ENCODE results near the gene STK32B.
"Not testable (repeated sequence)": the region's sequence is repeated elsewhere in the genome, so short reads cannot be mapped to it uniquely, and the experiment has no call there.

The STK32B gene

GRCh38 chr4:5051278-5052203 lies at the start of gene STK32B:
STK32B (plus strand) TSS chr4:5051480.
- peak; percentile 76 to 84 (median 77) for DNase-seq

GRCh38 chr4:5001641-5002040 lies 49.6 kb upstream of the STK32B start:
- DNase-seq: not testable (repeated sequence)

- DNase-seq: no peak
These were observed 47.9 kb upstream of the STK32B start for GRCh38 chr4:5003372-5003857.

- no peak for DNase-seq
These were observed 47.4 kb upstream of the STK32B start for GRCh38 chr4:5003918-5004317.

- no peak for DNase-seq
These were observed 46.8 kb upstream of the STK32B start for GRCh38 chr4:5004496-5004895.

- not testable (repeated sequence) for DNase-seq
These were observed 44.3 kb upstream of the STK32B start for GRCh38 chr4:5006932-5007331.

GRCh38 chr4:5009796-5010195 lies 41.5 kb upstream of the STK32B start:
- DNase-seq: no peak

GRCh38 chr4:5010984-5011383 lies 40.3 kb upstream of the STK32B start:
- DNase-seq: no peak

GRCh38 chr4:5012244-5012898 lies 38.9 kb upstream of the STK32B start:
- DNase-seq: no peak

- no peak for DNase-seq
These were observed 38.3 kb upstream of the STK32B start for GRCh38 chr4:5012958-5013357.

- DNase-seq: no peak
These were observed 37.1 kb upstream of the STK32B start for GRCh38 chr4:5014007-5014682.

- no peak for DNase-seq
These were observed 33.2 kb upstream of the STK32B start for GRCh38 chr4:5018096-5018495.

- DNase-seq: no peak
These were observed 32.7 kb upstream of the STK32B start for GRCh38 chr4:5018603-5019002.

GRCh38 chr4:5019274-5019673 lies 32.0 kb upstream of the STK32B start, which contains the start of gene CYTL1:
CYTL1 (minus strand) TSS chr4:5019458; CDS start chr4:5019445, 13 bp downstream.
- peak in 2 of 3 donors; percentile 23 to 39 for DNase-seq

- no peak for DNase-seq
These were observed 31.5 kb upstream of the STK32B start for GRCh38 chr4:5019796-5020195.

GRCh38 chr4:5020341-5020740 lies 30.9 kb upstream of the STK32B start:
- DNase-seq: no peak

GRCh38 chr4:5021546-5021945 lies 29.7 kb upstream of the STK32B start:
- DNase-seq: no peak

- DNase-seq: no peak
These were observed 26.6 kb upstream of the STK32B start for GRCh38 chr4:5024673-5025072.

- DNase-seq: no peak
These were observed 24.9 kb upstream of the STK32B start for GRCh38 chr4:5026371-5026770.

GRCh38 chr4:5027346-5027745 lies 23.9 kb upstream of the STK32B start:
- DNase-seq: no peak

- no peak for DNase-seq
These were observed 22.8 kb upstream of the STK32B start for GRCh38 chr4:5028480-5028879.

- DNase-seq: no peak
These were observed 21.8 kb upstream of the STK32B start for GRCh38 chr4:5029447-5029846.

GRCh38 chr4:5030221-5030620 lies 21.1 kb upstream of the STK32B start:
- DNase-seq: no peak
